ENCODE measurements around the gene HDAC7. TPM values are rescaled to one million over a fixed set of nuclear protein-coding genes. Genes with fewer than 3 reads are reported as not detected.

Gene HDAC7
- total and polyA plus RNA-seq, 2 experiments from 2014 or later = 41.3 to 60.1 TPM

DNA sequence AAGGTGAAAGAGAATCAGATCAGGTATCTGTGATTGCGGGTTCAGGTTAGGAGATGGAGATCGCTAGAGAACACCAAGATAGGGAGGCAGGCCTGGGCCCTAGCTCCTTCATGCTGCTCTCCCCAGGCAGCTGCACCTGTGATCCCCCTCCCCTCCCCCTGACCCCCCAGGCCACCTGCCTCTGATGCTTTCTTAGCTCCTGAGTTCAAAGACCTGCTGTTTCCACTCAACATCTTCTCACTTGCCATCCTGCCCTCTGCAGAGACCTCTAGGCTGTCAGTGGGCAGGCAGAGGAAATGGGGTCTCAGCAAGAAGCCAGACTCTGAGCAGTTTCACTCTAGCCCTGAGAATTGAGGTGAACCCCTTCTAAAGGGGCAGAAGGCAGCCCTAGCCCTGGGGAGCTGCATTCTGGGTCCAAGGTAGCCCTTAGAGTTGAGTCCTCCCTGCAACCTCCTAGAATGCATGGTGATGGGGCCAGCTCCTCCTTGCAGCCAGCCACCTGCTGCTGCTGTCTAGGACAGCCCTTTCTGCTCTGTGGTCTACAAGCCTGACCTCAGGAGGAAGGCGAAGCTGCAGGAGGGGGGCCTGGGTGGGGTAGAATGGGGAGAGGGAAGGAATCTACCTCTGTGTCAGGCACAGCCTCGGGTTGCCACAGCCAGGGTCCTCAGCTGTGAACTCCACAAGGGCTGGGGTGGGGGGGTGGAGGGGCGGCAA, 53.0 kb downstream of the HDAC7 start (continued):
- TF ChIP-seq REST (IDR thresholded peaks at IDR 0.05; ENCODE audit: unreplicated experiment) (no peak), ZNF331 (CRISPR knock-in tag; IDR thresholded peaks at IDR 0.05; ENCODE audit: low read depth) (no peak), ETS1 (IDR thresholded peaks at IDR 0.05) (no peak), EZH2phosphoT487 (IDR thresholded peaks at IDR 0.05; ENCODE audit: unreplicated experiment) (no peak)

DNA sequence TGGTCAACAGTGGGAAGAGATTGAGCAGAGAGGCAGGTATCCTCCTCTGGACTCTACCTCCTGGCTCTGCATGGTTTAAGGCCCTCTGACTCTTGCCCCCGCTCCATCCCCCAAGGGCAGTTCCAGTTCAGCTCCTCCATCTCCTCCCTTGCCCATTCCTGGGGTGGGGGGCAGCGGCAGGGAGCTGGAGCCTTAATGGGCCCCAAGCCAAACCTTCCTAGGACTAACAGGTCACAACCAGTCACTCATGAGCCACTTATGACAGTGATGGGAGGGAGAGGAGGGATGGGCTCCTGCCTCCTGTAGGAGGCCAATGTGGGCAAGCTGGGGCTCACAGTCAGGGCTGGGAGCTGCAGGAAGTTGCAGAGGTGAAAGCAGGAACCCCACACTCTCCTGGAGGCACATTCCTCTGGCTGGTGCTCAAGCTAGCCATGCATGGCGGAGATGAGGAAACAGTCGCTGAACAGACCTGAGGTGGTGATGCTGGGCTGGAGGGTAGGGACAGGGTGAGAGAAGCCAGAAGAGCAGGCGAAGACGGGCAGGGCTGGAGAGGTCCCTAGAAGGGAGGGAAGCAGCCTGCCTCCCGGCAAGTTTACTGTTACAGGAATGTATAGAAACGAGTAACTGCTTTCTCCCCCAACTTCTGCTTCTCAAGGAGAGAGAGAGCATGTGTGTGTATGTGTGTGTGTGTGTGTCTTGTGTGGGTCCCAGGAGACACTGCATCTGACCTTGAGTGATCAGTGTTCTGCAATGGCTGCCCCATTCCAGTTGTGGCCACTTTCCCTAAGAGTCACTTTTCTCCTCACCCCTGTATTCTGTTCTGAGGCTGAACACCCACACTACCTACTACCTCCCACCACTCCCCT, 56.0 kb downstream of the HDAC7 start:
- Histone ChIP-seq H3K79me2 (replicated peaks; ENCODE audit: insufficient read depth) (no peaks in the 10 kb centered on the region), H3K27me3 (ENCODE audit: insufficient read depth) (no peaks in the 10 kb centered on the region), H3K9me2 (ENCODE audit: insufficient read depth) (no peaks in the 10 kb centered on the region), H3K36me3 (ENCODE audit: insufficient read depth) (no peaks in the 10 kb centered on the region), H3K4me2 (no peak overlapping the region), H2AFZ (no peak overlapping the region), H3F3A (replicated peaks; ENCODE audit: low read depth) (0 out of 2 replicates have a peak, but pooled peaks cover 4% of the 10 kb centered on the region), H3K27ac (ENCODE audit: low read depth) (no peak overlapping the region), H3K4me1 (ENCODE audit: insufficient read depth) (peaks cover 20% of the 10 kb centered on the region), H4K20me1 (replicated peaks; ENCODE audit: insufficient read depth) (no peaks in the 10 kb centered on the region), H3K4me3 (no peak overlapping the region)
- no peak for DNase-seq (ENCODE audit: low spot score)
- Mint-ChIP-seq H3K27me3 (ENCODE audit: insufficient read depth, low read depth, poor library complexity) (peaks cover 10% of the 10 kb centered on the region), H3K4me1 (peaks cover 25% of the 10 kb centered on the region), H3K9me3 (no peaks in the 10 kb centered on the region), H3K36me3 (ENCODE audit: low read depth) (peaks cover 7% of the 10 kb centered on the region; the same call in 1 of the 3 replicates), H3K4me3 (no peak overlapping the region), H3K27ac (no peak overlapping the region)
- ATAC-seq = no peak
- no peak for TF ChIP-seq REST (IDR thresholded peaks at IDR 0.05; ENCODE audit: unreplicated experiment)
- no peak for TF ChIP-seq CREB1 (CRISPR knock-in tag; IDR thresholded peaks at IDR 0.05; ENCODE audit: low read depth)
- TF ChIP-seq CTCF (conservative IDR thresholded peaks at IDR 0.05; ENCODE audit: low read depth in 2 of 2) = no peak

Measured in GM23338 (cell line).